PFSK-1 (cell line): ENCODE measurements around the gene UBD.

Source experiments
- POLR2AphosphoS5 ChIP-seq: IDR thresholded peaks from 2 replicates; pipeline ENCODE4 v1.6.1; 2012; ENCODE audit warnings: low read depth, mild to moderate bottlenecking, control low read depth, low read length, moderate library complexity
- REST ChIP-seq, 2 experiments: IDR thresholded peaks; 2 replicates each; pipeline versions ENCODE4 v1.6.1 to v1.8.0; 2011 to 2012; ENCODE audit warnings: low read depth in 2 of 2, low read length in 2 of 2, control low read depth in 1 of 2, inconsistent platforms in 1 of 2, mild to moderate bottlenecking in 1 of 2, moderate library complexity in 1 of 2; ENCODE audit not compliant: insufficient read depth in 1 of 2

GRCh38 chr6:29547573-29547972, 12.0 kb downstream of the UBD start:
- TF ChIP-seq REST (IDR thresholded peaks at IDR 0.05; ENCODE audit: insufficient read depth in 1 of 2, low read depth in 2 of 2, low read length in 2 of 2) (no peak), POLR2AphosphoS5 (no peak)
